GM18511 (cell line): ENCODE results near the gene ASXL2.
"Not testable (repeated sequence)": the region's sequence is repeated elsewhere in the genome, so short reads cannot be mapped to it uniquely, and the experiment has no call there.

Source experiments
- ATAC-seq: cut with Tn5 transposase; IDR thresholded peaks from one replicate; pipeline ENCODE4 v1.9.1; 2021; ENCODE audit warnings: mild to moderate bottlenecking, moderate library complexity; ENCODE audit not compliant: unreplicated experiment

ASXL2 gene

DNA sequence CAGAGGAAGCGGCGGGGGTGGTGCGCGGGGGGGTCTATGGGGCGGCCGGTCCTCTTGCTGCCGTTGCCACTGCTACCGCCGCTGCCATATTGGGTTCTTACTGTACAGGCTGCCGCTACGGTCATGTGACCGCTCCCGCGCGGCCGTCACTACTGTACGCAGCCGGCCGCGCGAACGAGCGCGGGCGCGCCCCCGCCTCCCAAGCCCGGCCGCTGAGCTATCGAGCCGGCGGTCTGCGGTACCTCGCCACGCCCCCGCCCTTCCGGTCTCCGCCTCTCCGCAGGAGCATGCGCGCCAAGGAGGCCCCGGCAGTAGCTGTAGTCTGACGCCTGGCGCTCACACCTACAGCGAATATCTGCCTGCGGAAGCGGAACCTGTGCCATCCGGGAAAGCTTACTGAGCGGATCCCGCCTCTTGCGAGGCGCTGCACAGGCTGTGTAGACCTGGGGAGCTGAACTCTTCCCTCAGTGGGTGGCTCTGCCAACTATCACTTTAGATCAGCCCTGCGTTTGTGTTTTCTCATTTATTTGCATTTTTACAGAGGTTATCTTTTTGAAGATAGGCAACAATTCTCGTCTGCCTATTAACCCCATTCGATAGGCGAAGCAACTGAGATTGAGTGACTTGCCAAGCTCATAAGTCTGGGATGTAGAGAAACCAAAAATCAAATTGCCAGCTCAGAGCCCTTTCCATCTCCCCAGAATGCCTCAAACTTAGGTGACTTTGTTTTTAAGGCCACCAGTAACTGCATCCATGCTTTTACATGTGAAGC, at the start of gene ASXL2:
ASXL2 (minus strand) TSS at position 127 of the 772 bp plus-strand sequence. CDS start 265 bp downstream, outside the sequence.
- peak; percentile 90 for ATAC-seq

DNA sequence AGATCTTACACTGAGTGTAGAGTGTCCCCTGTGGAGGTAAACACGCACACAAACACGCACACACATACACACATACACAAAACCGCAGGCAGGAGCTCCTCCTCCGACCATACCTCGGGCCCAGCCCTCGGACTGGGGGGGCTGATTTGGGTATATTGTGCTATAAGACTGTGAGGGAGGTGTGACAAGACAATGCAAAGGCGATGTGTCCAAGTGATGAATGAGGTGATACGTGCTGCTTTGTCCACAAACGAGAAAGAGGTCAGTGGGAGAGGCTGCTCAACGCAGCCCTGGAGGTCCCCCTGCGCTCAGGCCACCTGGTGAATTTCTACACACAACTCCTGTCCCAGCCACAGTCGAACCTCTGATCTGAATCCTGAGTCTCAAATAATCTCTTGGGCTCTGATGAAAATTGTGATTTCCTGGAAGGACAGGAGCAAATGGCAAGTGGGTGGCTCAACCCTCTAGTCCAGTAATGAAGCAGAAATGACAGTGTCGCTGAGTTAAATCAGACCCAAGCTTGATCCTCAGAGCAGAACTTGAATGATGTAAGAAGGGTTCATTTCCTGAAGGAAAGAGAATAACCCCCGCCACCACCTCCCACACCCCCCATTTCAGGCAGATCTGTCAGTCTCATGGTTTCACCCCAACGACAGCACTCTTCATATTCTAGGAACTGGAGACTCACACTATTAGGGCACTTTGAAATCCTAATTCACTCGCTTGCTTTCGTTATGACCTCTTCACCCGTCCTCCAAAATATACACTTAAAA, 48.9 kb upstream of the ASXL2 start:
- no peak for ATAC-seq

- no peak for ATAC-seq
Observed at GRCh38 chr2:25922501-25922900, 44.2 kb upstream of the ASXL2 start.

GRCh38 chr2:25920786-25921415, 42.6 kb upstream of the ASXL2 start:
- no peak for ATAC-seq

DNA sequence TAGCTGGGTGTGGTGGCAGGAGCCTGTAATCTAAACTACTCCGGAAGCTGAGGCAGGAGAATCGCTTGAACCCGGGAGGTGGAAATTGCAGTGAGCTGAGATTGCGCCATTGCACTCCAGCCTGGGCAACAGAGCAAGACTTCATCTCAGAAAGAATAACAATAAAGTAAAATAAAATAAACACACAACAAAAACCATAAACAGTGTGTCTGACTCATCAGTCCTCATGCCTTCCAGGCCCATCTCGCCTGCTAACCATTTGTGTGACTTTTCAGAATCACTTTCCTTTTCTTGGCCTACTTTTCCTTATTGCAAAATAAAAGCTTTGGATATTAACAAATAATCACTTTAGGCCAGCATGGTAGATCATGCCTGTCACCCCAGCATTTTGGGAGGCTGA, 42.0 kb upstream of the ASXL2 start:
- ATAC-seq = no peak

DNA sequence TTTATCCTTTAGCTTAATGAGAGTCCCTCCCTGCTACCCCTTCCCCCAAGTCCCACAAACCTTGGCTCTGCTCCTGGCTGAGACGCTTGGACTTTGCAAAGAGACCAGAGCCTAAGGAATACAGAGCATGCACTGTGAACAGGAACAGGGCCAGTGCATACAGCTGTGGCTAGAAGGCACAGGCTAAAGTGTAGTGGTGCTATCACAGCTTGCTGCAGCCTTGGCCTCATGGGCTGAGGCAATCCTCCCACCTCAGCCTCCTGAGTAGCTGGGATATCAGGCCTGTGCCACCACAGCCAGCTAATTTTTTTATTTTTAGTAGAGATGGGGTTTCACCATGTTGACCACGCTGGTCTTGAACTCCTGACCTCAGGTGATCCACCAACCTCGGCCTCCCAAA, 39.5 kb upstream of the ASXL2 start:
- ATAC-seq = no peak

GRCh38 chr2:25917411-25917810, 39.1 kb upstream of the ASXL2 start:
- ATAC-seq = not testable (repeated sequence)

DNA sequence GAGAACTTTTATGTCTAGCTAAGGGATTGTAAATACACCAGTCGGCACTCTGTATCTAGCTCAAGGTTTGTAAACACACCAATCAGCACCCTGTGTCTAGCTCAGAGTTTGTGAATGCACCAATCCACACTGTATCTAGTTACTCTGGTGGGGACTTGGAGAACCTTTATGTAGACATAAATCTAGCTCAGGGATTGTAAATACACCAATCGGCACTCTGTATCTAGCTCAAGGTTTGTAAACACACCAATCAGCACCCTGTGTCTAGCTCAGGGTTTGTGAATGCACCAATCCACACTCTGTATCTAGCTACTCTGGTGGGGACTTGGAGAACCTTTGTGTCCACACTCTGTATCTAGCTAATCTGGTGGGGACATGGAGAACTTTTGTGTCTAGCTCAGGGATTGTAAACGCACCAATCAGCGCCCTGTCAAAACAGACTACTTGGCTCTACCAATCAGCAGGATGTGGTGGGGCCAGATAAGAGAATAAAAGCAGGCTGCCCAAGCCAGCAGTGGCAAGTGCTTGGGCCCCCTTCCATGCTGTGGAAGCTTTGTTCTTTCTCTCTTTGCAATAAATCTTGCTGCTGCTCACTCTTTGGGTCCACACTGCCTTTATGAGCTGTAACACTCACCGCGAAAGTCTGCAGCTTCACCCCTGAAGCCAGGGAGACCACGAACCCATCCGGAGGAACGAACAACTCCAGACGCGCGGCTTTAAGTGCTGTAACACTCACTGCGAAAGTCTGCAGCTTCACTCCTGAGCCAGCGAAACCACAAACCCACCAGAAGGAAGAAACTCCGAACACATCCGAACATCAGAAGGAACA, 37.9 kb upstream of the ASXL2 start:
- ATAC-seq = not testable (repeated sequence)

DNA sequence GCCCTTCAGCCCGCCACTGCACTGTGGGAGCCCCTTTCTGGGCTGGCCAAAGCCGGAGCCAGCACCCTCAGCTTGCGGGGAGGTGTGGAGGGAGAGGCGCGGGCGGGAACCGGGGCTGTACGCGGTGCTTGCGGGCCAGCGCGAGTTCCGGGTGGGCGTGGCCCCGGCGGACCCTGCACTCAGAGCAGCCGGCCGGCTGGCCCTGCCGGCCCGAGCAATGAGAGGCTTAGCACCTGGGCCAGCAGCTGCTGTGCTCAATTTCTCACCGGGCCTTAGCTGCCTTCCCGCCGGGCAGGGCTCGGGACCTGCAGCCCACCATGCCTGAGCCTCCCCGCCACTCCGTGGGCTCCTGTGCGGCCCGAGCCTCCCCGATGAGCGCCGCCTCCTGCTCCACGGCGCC, 37.1 kb upstream of the ASXL2 start:
- not testable (repeated sequence) for ATAC-seq

GRCh38 chr2:25913696-25913973, 35.3 kb upstream of the ASXL2 start:
- not testable (repeated sequence) for ATAC-seq

DNA sequence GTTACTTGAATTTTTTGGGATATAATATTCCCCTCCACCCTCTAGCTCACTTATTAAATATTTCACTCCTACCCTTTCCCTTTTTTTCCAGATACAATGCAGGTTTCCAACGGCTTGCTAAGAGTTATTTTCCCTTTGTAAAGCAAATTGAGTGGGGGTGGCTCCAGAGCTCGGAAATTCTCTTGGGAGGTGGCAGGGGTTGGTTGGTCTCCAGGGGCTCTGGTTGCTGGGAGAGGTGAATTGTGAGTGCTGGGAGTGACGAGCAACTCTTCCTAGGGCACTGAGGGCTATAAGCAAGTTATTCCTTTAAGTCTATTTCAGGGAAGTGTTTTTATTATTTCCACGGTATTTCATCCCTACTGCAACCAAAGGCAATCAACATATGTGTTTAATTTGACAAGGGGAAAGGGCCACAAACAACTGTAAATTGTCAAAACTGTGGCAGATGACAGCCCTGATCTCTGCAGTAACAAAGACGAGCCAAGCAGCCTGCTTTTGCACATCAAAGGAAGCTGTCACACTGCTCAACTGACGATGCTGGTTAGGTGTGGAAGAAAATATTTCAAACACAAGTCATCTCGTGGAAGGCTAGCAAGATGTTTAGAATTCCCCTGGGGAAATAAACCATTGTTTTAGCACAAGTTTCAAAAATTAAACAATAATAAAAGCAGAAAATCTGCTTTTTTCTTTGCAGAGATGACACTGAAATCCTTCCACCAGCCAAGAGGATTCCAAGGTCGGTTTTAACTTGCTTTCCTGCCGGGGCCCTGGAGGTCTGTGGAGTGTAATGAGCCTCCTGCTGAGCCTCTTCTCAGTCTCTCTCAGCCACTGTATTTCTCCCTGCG, 34.8 kb upstream of the ASXL2 start:
- ATAC-seq = no peak

- not testable (repeated sequence) for ATAC-seq
Observed at GRCh38 chr2:25909574-25909973, 31.3 kb upstream of the ASXL2 start.

DNA sequence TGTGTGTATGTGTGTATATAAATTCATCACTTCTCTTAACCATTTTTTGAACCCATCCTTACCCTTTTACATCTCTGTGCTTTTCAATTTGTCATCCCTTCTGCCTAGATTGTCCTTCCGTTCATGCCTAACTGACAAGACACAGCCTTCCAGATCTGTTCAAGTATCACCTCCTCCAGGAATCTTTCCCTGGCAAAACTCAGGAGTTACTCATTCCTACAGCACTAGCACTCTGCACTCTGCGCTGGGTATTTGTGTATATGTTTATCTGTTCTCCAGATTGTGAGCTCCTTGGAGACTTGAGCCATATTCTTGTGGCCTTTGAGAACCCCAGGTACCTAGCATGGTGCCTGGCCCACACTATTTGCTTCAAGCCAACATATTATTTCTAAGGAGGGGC, 26.8 kb upstream of the ASXL2 start:
- ATAC-seq = no peak

DNA sequence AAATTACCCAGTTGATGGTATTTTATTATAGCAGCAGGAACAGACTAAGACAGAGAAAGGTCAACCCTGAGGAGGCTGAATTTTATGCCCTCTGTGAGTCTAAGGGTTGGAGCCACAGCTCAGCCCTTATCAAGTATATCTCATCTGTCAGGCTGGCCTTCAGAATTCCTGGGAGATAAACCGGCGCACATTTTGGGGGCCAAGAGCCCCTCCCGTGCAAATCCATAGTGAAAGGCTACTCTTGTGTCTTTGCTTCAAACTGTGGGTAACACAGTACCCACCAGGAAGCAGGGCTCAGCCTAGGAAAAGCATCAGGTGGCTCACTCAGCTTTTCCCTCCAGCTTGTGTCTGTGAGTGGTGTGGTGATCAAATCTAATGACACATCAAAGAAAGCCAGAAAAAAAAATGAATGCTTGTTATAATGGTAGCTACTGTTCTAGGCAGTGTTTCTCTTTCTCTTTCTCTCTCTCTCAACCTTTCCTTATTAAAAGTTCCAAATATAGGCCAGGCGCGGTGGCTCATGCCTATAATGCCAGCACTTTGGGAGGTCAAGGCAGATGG, 25.0 kb upstream of the ASXL2 start:
- ATAC-seq = no peak

DNA sequence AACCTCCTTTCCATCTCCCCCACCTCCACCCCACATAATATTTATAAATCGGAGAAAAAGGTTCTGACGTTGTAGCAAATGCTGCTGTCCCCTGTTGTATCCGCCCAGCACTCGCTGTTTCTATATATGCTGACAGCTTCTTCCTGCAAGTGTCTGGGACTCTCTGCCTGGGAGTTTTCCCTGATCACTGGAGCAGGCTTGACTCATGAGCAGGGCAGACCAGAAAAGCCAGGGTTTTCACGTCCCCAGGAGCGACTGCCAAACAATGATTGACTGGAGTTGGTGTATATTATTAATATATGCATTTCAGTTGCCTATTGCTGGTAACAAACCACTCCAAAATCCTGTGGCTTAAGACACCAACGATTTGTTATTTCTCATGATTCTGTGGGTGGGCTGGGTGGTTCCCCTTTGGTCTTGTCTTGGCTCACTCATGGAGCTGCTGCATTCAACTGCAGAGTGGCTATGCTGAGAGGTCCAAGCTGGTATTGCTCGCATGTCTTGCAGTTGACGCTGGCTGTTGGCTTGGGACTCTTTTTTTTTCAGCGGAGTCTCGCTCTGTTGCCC, 21.2 kb upstream of the ASXL2 start:
- ATAC-seq = no peak

GRCh38 chr2:25897506-25897905, 19.2 kb upstream of the ASXL2 start:
- no peak for ATAC-seq

DNA sequence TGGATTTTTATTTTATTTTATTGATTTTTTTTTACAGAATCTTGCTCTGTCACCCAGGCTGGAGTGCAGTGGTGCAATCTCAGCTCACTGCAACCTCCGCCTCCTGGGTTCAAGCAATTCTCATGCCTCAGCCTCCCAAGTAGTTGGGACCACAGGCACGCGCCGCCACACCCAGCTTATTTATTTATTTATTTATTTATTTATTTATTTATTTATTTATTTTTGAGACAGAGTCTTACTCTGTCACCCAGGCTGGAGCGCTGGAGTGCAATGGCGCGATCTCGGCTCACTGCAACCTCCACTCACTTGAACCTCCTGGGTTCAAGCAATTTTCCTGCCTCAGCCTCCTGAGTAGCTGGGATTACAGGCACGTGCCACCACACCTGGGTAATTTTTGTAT, 18.0 kb upstream of the ASXL2 start:
- not testable (repeated sequence) for ATAC-seq

DNA sequence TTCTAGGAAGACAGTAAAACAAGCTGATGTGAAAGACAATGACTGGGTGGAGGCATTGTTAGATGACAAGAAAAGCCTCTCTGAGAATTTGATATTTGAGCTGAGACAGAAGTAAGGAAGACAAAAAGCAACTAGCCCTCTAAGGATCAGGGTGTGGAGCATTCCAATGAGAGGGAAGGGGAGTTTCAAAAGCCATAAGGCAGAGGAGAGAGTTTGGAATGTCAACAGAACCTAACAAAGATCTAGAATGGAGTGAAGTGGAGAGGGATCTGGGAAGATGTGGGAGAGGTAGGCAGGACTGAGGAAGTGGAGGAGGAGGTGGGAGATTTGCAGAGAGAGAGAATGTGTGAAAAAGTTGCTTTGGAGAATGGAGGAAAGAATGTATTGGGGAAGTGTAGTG, 17.3 kb upstream of the ASXL2 start:
- ATAC-seq = no peak

DNA sequence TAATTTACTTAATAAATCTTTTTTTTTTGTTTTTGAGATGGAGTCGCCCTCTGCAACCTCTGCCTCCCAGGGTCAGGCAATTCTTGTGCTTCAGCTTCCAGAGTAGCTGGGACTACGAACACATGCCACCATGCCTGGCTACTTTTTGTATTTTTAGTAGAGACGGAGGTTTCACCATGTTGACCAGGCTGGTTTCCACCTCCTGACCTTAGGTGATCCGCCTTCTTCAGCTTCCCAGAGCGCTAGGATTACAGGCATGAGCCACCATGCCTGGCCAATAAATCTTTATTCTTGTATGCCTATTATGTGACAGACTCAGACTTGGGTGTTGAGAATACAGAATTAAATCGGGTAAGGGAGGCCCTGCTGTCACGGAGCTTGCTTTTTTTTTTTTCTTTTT, 16.7 kb upstream of the ASXL2 start:
- ATAC-seq = no peak
